Activated CD4-positive, alpha-beta memory T cell treated with anti-CD3 and anti-CD28 coated beads for 36 hours (primary cell): ENCODE data around the gene PLEKHA3. TPM values are rescaled to one million over a fixed set of nuclear protein-coding genes. Genes with fewer than 3 reads are reported as not detected.
"Not testable (repeated sequence)": the region's sequence is repeated elsewhere in the genome, so short reads cannot be mapped to it uniquely, and the experiment has no call there.

Source experiments
- CTCF ChIA-PET: fragments of 350-600 bp; sonication (Branson Sonifier 250); formaldehyde crosslinking; loops from one replicate; lab custom pipeline; 2021; ENCODE audit warnings: antibody characterized with exemption, inconsistent platforms; lab: Charles Lee
- POLR2A ChIA-PET: fragments of 350-600 bp; sonication (Branson Sonifier 250); formaldehyde crosslinking; loops from one replicate; lab custom pipeline; 2021; ENCODE audit warnings: antibody characterized with exemption; lab: Charles Lee
- DNase-seq: peaks from one replicate; pipeline ENCODE4 v3.0.0-alpha.2; 2020
- H3K27ac Mint-ChIP-seq: one replicate; pipeline ENCODE4 v1.8.0; 2021; ENCODE audit warnings: mixed read lengths
- H3K27me3 Mint-ChIP-seq: one replicate; pipeline ENCODE4 v1.8.0; 2021; ENCODE audit warnings: mixed read lengths
- H3K36me3 Mint-ChIP-seq: one replicate; pipeline ENCODE4 v1.8.0; 2021; ENCODE audit warnings: mixed read lengths
- H3K4me1 Mint-ChIP-seq: one replicate; pipeline ENCODE4 v1.8.0; 2021; ENCODE audit warnings: low read depth, mixed read lengths
- H3K4me3 Mint-ChIP-seq: one replicate; pipeline ENCODE4 v1.8.0; 2021; ENCODE audit warnings: mild to moderate bottlenecking, mixed read lengths
- H3K9me3 Mint-ChIP-seq: one replicate; pipeline ENCODE4 v1.8.0; 2021; ENCODE audit warnings: mixed read lengths
- intact Hi-C: fragments of 100-400 bp; cut with micrococcal nuclease; formaldehyde crosslinking; loops from one replicate; pipeline ENCODE4 v1.15.1; 2023
- total RNA-seq, 2 experiments: library from RNA; stranded (reverse); gene quantifications; one replicate each; pipeline ENCODE4 v1.2.3, GENCODE V29; 2021

PLEKHA3 gene
- total RNA-seq, 2 experiments from 2014 or later: 22.8 to 27.5 TPM

GRCh38 chr2:178457390-178457886 lies 22.8 kb upstream of the PLEKHA3 start:
- POLR2A ChIA-PET: no interaction called here
- H3K4me3 Mint-ChIP-seq: no peak overlapping the region
- no peaks in the 10 kb centered on the region for H3K36me3 Mint-ChIP-seq
- H3K27ac Mint-ChIP-seq: no peak overlapping the region
- no peaks in the 10 kb centered on the region for H3K27me3 Mint-ChIP-seq
- H3K9me3 Mint-ChIP-seq: no peaks in the 10 kb centered on the region
- CTCF ChIA-PET: interaction anchor here (0.7 kb wide), 2 partner anchors 10 to 235 kb away, joined by 3 read pairs; no protein-coding TSS in a partner anchor
- intact Hi-C loops: no loop called here
- H3K4me1 Mint-ChIP-seq: no peaks in the 10 kb centered on the region
- DNase-seq: no peak

- POLR2A ChIA-PET: no interaction called here
- Mint-ChIP-seq H3K4me1 (no peaks in the 10 kb centered on the region), H3K36me3 (peaks cover 2% of the 10 kb centered on the region)
These were observed 10.9 kb upstream of the PLEKHA3 start for GRCh38 chr2:178469219-178469849.

GRCh38 chr2:178471313-178471712 lies 8.9 kb upstream of the PLEKHA3 start:
- intact Hi-C loops: loop anchor here (10.0 kb wide), 1 partner anchor 423 kb away; no protein-coding TSS in a partner anchor
- POLR2A ChIA-PET: interaction anchor here (0.6 kb wide), 1 partner anchor 46 kb away, joined by 3 read pairs; no protein-coding TSS in a partner anchor
- H3K9me3 Mint-ChIP-seq, H3K4me1 Mint-ChIP-seq, H3K36me3 Mint-ChIP-seq, H3K27ac Mint-ChIP-seq, DNase-seq, H3K4me3 Mint-ChIP-seq, CTCF ChIA-PET, H3K27me3 Mint-ChIP-seq: not testable (repeated sequence)

More at GRCh38 chr2:178469219-178469849, 10.9 kb upstream of the PLEKHA3 start:
- DNase-seq: no peak
- Mint-ChIP-seq H3K9me3 (no peaks in the 10 kb centered on the region), H3K27ac (no peak overlapping the region), H3K4me3 (no peak overlapping the region), H3K27me3 (no peaks in the 10 kb centered on the region)
- intact Hi-C loops: no loop called here
- CTCF ChIA-PET: no interaction called here

- H3K36me3 Mint-ChIP-seq: no peaks in the 10 kb centered on the region
- H3K27ac Mint-ChIP-seq: no peak overlapping the region
- CTCF ChIA-PET: no interaction called here
- H3K4me3 Mint-ChIP-seq: no peak overlapping the region
- H3K9me3 Mint-ChIP-seq: no peaks in the 10 kb centered on the region
- intact Hi-C loops: loop anchor here (10.0 kb wide), 1 partner anchor 421 kb away; no protein-coding TSS in a partner anchor
- H3K27me3 Mint-ChIP-seq: no peaks in the 10 kb centered on the region
- POLR2A ChIA-PET: no interaction called here
- DNase-seq: no peak
- H3K4me1 Mint-ChIP-seq: peaks cover 5% of the 10 kb centered on the region
These were observed 6.9 kb upstream of the PLEKHA3 start for GRCh38 chr2:178473373-178473772.

GRCh38 chr2:178473931-178474330 lies 6.3 kb upstream of the PLEKHA3 start:
- Mint-ChIP-seq H3K4me3 (no peak overlapping the region), H3K27ac (no peak overlapping the region), H3K4me1 (peaks cover 5% of the 10 kb centered on the region), H3K9me3 (no peaks in the 10 kb centered on the region), H3K36me3 (no peaks in the 10 kb centered on the region), H3K27me3 (no peaks in the 10 kb centered on the region)
- CTCF ChIA-PET: no interaction called here
- DNase-seq: no peak
- POLR2A ChIA-PET: no interaction called here
- intact Hi-C loops: loop anchor here (10.0 kb wide), 1 partner anchor 421 kb away; no protein-coding TSS in a partner anchor

- no peak for DNase-seq
- no peaks in the 10 kb centered on the region for H3K9me3 Mint-ChIP-seq
- H3K4me1 Mint-ChIP-seq: peaks cover 11% of the 10 kb centered on the region
- H3K27ac Mint-ChIP-seq: no peak overlapping the region
- CTCF ChIA-PET: no interaction called here
- H3K36me3 Mint-ChIP-seq: no peaks in the 10 kb centered on the region
- no peak overlapping the region for H3K4me3 Mint-ChIP-seq
- POLR2A ChIA-PET: no interaction called here
- intact Hi-C loops: loop anchor here (10.0 kb wide), 1 partner anchor 420 kb away; no protein-coding TSS in a partner anchor
- no peaks in the 10 kb centered on the region for H3K27me3 Mint-ChIP-seq
These were observed 5.7 kb upstream of the PLEKHA3 start for GRCh38 chr2:178474560-178474959.

- POLR2A ChIA-PET: no interaction called here
- intact Hi-C loops: loop anchor here (5.0 to 10.0 kb wide), 2 partner anchors 286 to 418 kb away; no protein-coding TSS in a partner anchor
- DNase-seq: no peak
- Mint-ChIP-seq H3K4me3 (no peak overlapping the region), H3K9me3 (no peaks in the 10 kb centered on the region), H3K36me3 (no peaks in the 10 kb centered on the region), H3K4me1 (peaks cover 18% of the 10 kb centered on the region), H3K27ac (no peak overlapping the region), H3K27me3 (no peaks in the 10 kb centered on the region)
- CTCF ChIA-PET: no interaction called here
These were observed 3.8 kb upstream of the PLEKHA3 start for GRCh38 chr2:178476477-178476876.

GRCh38 chr2:178477443-178478129 lies 2.7 kb upstream of the PLEKHA3 start:
- Mint-ChIP-seq H3K27me3 (no peaks in the 10 kb centered on the region), H3K36me3 (no peaks in the 10 kb centered on the region), H3K9me3 (no peaks in the 10 kb centered on the region), H3K4me1 (peaks cover 28% of the 10 kb centered on the region), H3K27ac (no peak overlapping the region), H3K4me3 (peak overlapping the region; percentile 97)
- ChIA-PET POLR2A (no interaction called here), CTCF (no interaction called here)
- intact Hi-C loops: loop anchor here (1.0 to 10.0 kb wide), 6 partner anchors 26 to 417 kb away; partner anchors contain the start of genes PJVK and PRKRA
- no peak for DNase-seq

- DNase-seq: peak; percentile 17
- intact Hi-C loops: loop anchor here (1.0 to 10.0 kb wide), 6 partner anchors 27 to 417 kb away; partner anchors contain the start of genes PJVK and PRKRA
- H3K4me1 Mint-ChIP-seq: peaks cover 33% of the 10 kb centered on the region
- CTCF ChIA-PET: no interaction called here
- H3K27me3 Mint-ChIP-seq: no peaks in the 10 kb centered on the region
- H3K9me3 Mint-ChIP-seq: no peaks in the 10 kb centered on the region
- no peaks in the 10 kb centered on the region for H3K36me3 Mint-ChIP-seq
- peak overlapping the region; percentile 97 for H3K4me3 Mint-ChIP-seq
- peak overlapping the region; percentile 97 for H3K27ac Mint-ChIP-seq
- POLR2A ChIA-PET: no interaction called here
These were observed 2.2 kb upstream of the PLEKHA3 start for GRCh38 chr2:178478130-178478438.

GRCh38 chr2:178478439-178479274 lies 1.6 kb upstream of the PLEKHA3 start, which contains the start of gene FKBP7:
Gene FKBP7 (minus strand): TSS chr2:178478600. CDS start chr2:178478499, 101 bp downstream.
- peaks cover 33% of the 10 kb centered on the region for H3K4me1 Mint-ChIP-seq
- peak; percentile 87 for DNase-seq
- no peaks in the 10 kb centered on the region for H3K9me3 Mint-ChIP-seq
- ChIA-PET POLR2A (interaction anchor here (3.3 kb wide), 1 partner anchor 28 kb away, joined by 12 read pairs; the partner anchor contains the start of genes PJVK and PRKRA), CTCF (interaction anchor here (1.4 to 2.3 kb wide), 4 partner anchors 29 to 52 kb away, joined by 3 to 10 read pairs (median 6); no protein-coding TSS in a partner anchor)
- H3K27ac Mint-ChIP-seq: peak within 1 kb of the TSS; percentile 97
- no peaks in the 10 kb centered on the region for H3K27me3 Mint-ChIP-seq
- no peaks in the 10 kb centered on the region for H3K36me3 Mint-ChIP-seq
- intact Hi-C loops: loop anchor here (1.0 to 10.0 kb wide), 8 partner anchors 27 to 416 kb away; partner anchors contain the start of genes PJVK and PRKRA
- H3K4me3 Mint-ChIP-seq: peak within 1 kb of the TSS; percentile 97

- Mint-ChIP-seq H3K27me3 (no peaks in the 10 kb centered on the region), H3K9me3 (no peaks in the 10 kb centered on the region), H3K4me3 (peak overlapping the region; percentile 97), H3K4me1 (peaks cover 34% of the 10 kb centered on the region), H3K27ac (peak overlapping the region; percentile 97), H3K36me3 (no peaks in the 10 kb centered on the region)
- POLR2A ChIA-PET: interaction anchor here (3.3 kb wide), 1 partner anchor 28 kb away, joined by 12 read pairs; the partner anchor contains the start of genes PJVK and PRKRA
- intact Hi-C loops: loop anchor here (1.0 to 10.0 kb wide), 5 partner anchors 44 to 416 kb away; no protein-coding TSS in a partner anchor
- CTCF ChIA-PET: interaction anchor here (1.0 to 2.3 kb wide), 5 partner anchors 30 to 367 kb away, joined by 3 to 10 read pairs (median 6); partner anchors contain the start of gene RBM45
- DNase-seq: no peak
These were observed 1.0 kb upstream of the PLEKHA3 start for GRCh38 chr2:178479275-178479616.
